ENCODE measurements around the gene TTBK2.

DNA sequence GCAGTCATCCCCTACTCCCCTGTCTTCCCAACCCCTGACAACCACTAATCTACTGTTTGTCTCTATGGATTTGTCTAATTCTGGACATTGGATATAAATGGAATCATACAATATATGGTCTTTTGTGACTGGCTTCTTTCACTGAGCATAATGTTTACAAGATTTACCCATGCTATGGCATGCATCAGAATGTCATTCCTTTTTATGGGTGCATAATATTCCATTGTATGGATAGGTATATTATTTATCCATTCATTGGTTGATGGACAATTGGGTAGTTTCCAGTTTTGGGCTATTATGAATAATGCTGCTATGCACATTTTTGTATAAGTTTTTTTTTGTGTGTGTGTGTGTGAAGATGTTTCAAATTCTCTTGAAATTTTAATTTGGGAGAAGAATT, 16.6 kb upstream of the TTBK2 start:
- TF ChIP-seq, protein P1, sequence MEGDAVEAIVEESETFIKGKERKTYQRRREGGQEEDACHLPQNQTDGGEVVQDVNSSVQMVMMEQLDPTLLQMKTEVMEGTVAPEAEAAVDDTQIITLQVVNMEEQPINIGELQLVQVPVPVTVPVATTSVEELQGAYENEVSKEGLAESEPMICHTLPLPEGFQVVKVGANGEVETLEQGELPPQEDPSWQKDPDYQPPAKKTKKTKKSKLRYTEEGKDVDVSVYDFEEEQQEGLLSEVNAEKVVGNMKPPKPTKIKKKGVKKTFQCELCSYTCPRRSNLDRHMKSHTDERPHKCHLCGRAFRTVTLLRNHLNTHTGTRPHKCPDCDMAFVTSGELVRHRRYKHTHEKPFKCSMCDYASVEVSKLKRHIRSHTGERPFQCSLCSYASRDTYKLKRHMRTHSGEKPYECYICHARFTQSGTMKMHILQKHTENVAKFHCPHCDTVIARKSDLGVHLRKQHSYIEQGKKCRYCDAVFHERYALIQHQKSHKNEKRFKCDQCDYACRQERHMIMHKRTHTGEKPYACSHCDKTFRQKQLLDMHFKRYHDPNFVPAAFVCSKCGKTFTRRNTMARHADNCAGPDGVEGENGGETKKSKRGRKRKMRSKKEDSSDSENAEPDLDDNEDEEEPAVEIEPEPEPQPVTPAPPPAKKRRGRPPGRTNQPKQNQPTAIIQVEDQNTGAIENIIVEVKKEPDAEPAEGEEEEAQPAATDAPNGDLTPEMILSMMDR (IDR thresholded peaks at IDR 0.05; ENCODE audit: low read depth, low read length): no peak
- no peak for TF ChIP-seq EZH2phosphoT487 (IDR thresholded peaks at IDR 0.05; ENCODE audit: low read depth)

Measured in OCI-LY3 (cell line).